Type B pancreatic cell (in vitro differentiated cells): ENCODE measurements around the gene SNX21. TPM values are rescaled to one million over a fixed set of nuclear protein-coding genes. Genes with fewer than 3 reads are reported as not detected.
A peak's percentile ranks its signal among the peaks of the same experiment; 100 is the strongest.

Experiments used
- DNase-seq: peaks from one replicate; pipeline ENCODE4 v3.0.0; 2021; ENCODE audit warnings: mixed read lengths; ENCODE audit not compliant: unreplicated experiment; ENCODE audit errors: extremely low spot score
- H3K27ac Mint-ChIP-seq: 2 replicates; pipeline ENCODE4 v1.8.0; 2021; ENCODE audit warnings: mild to moderate bottlenecking, mixed read lengths
- H3K27me3 Mint-ChIP-seq: 2 replicates; pipeline ENCODE4 v1.8.0; 2021; ENCODE audit warnings: mixed read lengths
- H3K36me3 Mint-ChIP-seq: 2 replicates; pipeline ENCODE4 v1.8.0; 2021; ENCODE audit warnings: mixed read lengths
- H3K4me1 Mint-ChIP-seq: one replicate; pipeline ENCODE4 v1.8.0; 2021; ENCODE audit warnings: mixed read lengths; ENCODE audit not compliant: unreplicated experiment
- H3K4me3 Mint-ChIP-seq: 2 replicates; pipeline ENCODE4 v1.8.0; 2021; ENCODE audit warnings: mild to moderate bottlenecking, mixed read lengths
- H3K9me3 Mint-ChIP-seq: 2 replicates; pipeline ENCODE4 v1.8.0; 2021; ENCODE audit warnings: mixed read lengths
- total RNA-seq: library from RNA; stranded (reverse); gene quantifications from 2 replicates; pipeline ENCODE4 v1.2.1, GENCODE V29; 2021; ENCODE audit warnings: low replicate concordance
- TF ChIP-seq, protein P1 (sequence below): fragments of 200-600 bp; sonication (generic); conservative IDR thresholded peaks from 2 replicates; pipeline ENCODE4 v1.5.0; 2021; ENCODE audit warnings: antibody characterized with exemption, mild to moderate bottlenecking

Gene SNX21
- total RNA-seq, 1 donor from 2014 or later = 16.4 TPM

GRCh38 chr20:45863543-45864470 lies 30.2 kb downstream of the SNX21 start:
- no peaks in the 10 kb centered on the region for H3K27me3 Mint-ChIP-seq
- DNase-seq = no peak
- no peak overlapping the region for H3K4me3 Mint-ChIP-seq
- peaks cover 4% of the 10 kb centered on the region for H3K36me3 Mint-ChIP-seq
- H3K4me1 Mint-ChIP-seq = peaks cover 14% of the 10 kb centered on the region
- TF ChIP-seq, protein P1, sequence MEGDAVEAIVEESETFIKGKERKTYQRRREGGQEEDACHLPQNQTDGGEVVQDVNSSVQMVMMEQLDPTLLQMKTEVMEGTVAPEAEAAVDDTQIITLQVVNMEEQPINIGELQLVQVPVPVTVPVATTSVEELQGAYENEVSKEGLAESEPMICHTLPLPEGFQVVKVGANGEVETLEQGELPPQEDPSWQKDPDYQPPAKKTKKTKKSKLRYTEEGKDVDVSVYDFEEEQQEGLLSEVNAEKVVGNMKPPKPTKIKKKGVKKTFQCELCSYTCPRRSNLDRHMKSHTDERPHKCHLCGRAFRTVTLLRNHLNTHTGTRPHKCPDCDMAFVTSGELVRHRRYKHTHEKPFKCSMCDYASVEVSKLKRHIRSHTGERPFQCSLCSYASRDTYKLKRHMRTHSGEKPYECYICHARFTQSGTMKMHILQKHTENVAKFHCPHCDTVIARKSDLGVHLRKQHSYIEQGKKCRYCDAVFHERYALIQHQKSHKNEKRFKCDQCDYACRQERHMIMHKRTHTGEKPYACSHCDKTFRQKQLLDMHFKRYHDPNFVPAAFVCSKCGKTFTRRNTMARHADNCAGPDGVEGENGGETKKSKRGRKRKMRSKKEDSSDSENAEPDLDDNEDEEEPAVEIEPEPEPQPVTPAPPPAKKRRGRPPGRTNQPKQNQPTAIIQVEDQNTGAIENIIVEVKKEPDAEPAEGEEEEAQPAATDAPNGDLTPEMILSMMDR = no peak
- no peaks in the 10 kb centered on the region for H3K9me3 Mint-ChIP-seq
- H3K27ac Mint-ChIP-seq = peak overlapping the region; percentile 64

GRCh38 chr20:45866454-45866853 lies 32.9 kb downstream of the SNX21 start:
- no peak overlapping the region for H3K4me3 Mint-ChIP-seq
- H3K4me1 Mint-ChIP-seq = peaks cover 6% of the 10 kb centered on the region
- TF ChIP-seq, protein P1 = no peak
- H3K27me3 Mint-ChIP-seq = no peaks in the 10 kb centered on the region
- no peak for DNase-seq
- no peaks in the 10 kb centered on the region for H3K9me3 Mint-ChIP-seq
- H3K27ac Mint-ChIP-seq = no peak overlapping the region
- peaks cover 4% of the 10 kb centered on the region for H3K36me3 Mint-ChIP-seq

GRCh38 chr20:45867136-45867818 lies 33.7 kb downstream of the SNX21 start:
- Mint-ChIP-seq H3K4me3 (no peak overlapping the region), H3K4me1 (peaks cover 6% of the 10 kb centered on the region), H3K9me3 (no peaks in the 10 kb centered on the region), H3K27ac (no peak overlapping the region), H3K27me3 (no peaks in the 10 kb centered on the region), H3K36me3 (peaks cover 4% of the 10 kb centered on the region)
- no peak for DNase-seq
- TF ChIP-seq, protein P1 = no peak

DNA sequence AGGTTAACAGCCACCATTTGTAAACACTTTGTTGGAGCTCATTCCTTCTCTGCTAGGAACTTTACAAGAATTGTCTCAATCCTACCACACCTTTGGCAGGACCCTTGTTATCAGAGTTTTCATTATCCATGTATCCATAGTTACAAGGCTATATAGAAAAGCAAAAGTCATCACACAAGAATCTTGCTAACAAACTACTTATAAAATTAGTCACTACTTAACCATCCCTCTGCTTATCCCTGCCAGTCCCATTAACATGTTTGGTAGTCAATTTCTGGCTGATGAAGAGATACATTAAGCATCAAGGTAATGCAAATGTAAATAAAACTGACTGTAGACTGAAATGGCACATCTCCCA lies 34.2 kb downstream of the SNX21 start:
- Mint-ChIP-seq H3K9me3 (no peaks in the 10 kb centered on the region), H3K4me3 (no peak overlapping the region), H3K36me3 (peaks cover 4% of the 10 kb centered on the region), H3K27me3 (no peaks in the 10 kb centered on the region), H3K27ac (no peak overlapping the region), H3K4me1 (peaks cover 6% of the 10 kb centered on the region)
- TF ChIP-seq, protein P1 = no peak
- no peak for DNase-seq

DNA sequence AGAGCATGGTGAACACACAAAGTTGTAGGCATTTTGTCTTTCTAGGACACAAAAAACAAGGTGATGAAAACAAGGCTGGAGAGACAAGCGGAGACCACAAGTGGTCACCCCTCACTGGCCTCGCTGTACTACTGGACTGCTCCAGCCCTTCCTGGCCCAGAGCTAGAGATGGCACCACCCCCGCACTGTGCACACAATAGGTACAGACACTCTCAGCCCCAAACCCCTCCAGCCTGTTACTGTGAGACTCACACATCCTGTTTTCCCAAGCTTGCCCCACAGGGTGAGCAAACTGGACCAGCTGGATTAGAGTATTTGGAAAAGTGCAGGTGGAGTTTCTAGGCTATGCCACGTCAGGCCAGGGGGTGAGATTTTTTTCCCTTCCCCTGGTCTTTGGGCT lies 39.0 kb downstream of the SNX21 start:
- no peak for DNase-seq
- TF ChIP-seq, protein P1 = no peak
- no peaks in the 10 kb centered on the region for H3K4me1 Mint-ChIP-seq
- H3K36me3 Mint-ChIP-seq = no peaks in the 10 kb centered on the region
- no peaks in the 10 kb centered on the region for H3K9me3 Mint-ChIP-seq
- no peak overlapping the region for H3K4me3 Mint-ChIP-seq
- H3K27me3 Mint-ChIP-seq = no peaks in the 10 kb centered on the region
- no peak overlapping the region for H3K27ac Mint-ChIP-seq
